Large intestine (tissue), 3 donors: ENCODE results near the gene ETFA. TPM values are rescaled to one million over a fixed set of nuclear protein-coding genes. Genes with fewer than 3 reads are reported as not detected.
"Not testable (repeated sequence)": the region's sequence is repeated elsewhere in the genome, so short reads cannot be mapped to it uniquely, and the experiment has no call there.

ENCODE experiments used
- DNase-seq, 2 donors: peaks; one replicate each; pipeline versions ENCODE4 v3.0.0 to v3.0.0-alpha.2; 2013
- H3K27ac ChIP-seq: one replicate; pipeline ENCODE4 v1.5.1; 2013; ENCODE audit warnings: low read length
- H3K27me3 ChIP-seq: 2 replicates; pipeline ENCODE4 v1.6.1; 2013; ENCODE audit warnings: low read length; ENCODE audit not compliant: control insufficient read depth, insufficient read depth
- H3K36me3 ChIP-seq: 2 replicates; pipeline ENCODE4 v1.6.1; 2013; ENCODE audit warnings: low read length; ENCODE audit not compliant: control insufficient read depth, insufficient read depth
- H3K4me1 ChIP-seq: one replicate; pipeline ENCODE4 v1.6.1; 2013; ENCODE audit warnings: low read length; ENCODE audit not compliant: control insufficient read depth, insufficient read depth
- H3K4me3 ChIP-seq: one replicate; pipeline ENCODE4 v1.5.1; 2013; ENCODE audit warnings: low read length
- H3K9me3 ChIP-seq: one replicate; pipeline ENCODE4 v1.6.1; 2013; ENCODE audit warnings: mild to moderate bottlenecking, low read depth, low read length, moderate library complexity; ENCODE audit not compliant: control insufficient read depth
- WGBS: methylation state at CpG from one replicate; pipeline ENCODE4 v1.1.5; 2013; ENCODE audit warnings: low lambda C conversion rate; ENCODE audit not compliant: insufficient coverage; 5-methylcytosine and 5-hydroxymethylcytosine counted together
- polyA plus RNA-seq: library from polyadenylated mRNA; unstranded; fragments of 120-200 nt; gene quantifications from one replicate; pipeline ENCODE4 v1.2.1, GENCODE V29; 2013

The ETFA gene
- polyA plus RNA-seq, 1 donor: 179 TPM

DNA sequence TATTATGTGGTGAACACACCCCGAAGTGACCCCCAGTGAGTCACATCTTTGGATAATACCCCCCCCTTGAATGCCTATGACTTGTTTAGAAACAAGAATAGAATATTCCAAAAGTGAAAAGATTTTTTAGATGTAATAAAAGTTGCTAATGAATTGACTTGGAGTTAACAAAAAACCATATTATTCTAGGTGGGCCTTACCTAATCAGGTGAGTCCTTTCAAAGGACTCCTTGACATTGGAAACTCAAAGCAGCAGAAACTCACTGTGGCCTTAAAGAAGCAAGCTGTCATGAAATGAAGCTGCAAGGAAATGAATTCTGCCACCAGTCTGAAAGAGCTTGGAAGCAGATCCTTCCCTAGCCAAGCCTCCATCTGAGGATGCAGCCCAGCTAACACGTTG is 14.4 kb upstream of the ETFA start:
- Histone ChIP-seq H3K4me3 (no peak overlapping the region), H3K27ac (no peak overlapping the region), H3K9me3 (no peaks in the 10 kb centered on the region), H3K27me3 (peaks cover 44% of the 10 kb centered on the region), H3K36me3 (no peaks in the 10 kb centered on the region), H3K4me1 (no peaks in the 10 kb centered on the region)
- WGBS: no CpG with 5 or more reads among the region's 2 CpGs
- DNase-seq: no peak

DNA sequence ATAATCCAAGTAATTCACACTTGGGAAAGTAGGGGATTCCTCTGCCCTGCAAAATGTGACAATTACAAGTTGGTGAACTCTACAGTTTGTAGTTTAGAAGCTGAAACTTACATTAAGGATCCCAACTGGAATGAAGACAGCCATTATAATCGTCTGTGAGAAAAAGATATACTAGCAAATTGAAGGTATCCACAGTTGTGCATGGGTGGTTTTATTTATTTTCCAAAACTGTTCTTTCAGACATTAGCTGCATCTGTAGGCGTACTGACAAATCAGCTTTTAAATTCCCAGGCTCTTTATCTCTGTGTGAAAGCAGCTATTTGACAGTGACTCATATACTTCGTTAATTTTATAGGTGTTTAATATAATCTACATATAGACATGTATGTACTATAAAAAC is 12.8 kb upstream of the ETFA start:
- no peak overlapping the region for H3K27ac ChIP-seq
- DNase-seq: no peak
- H3K27me3 ChIP-seq: peaks cover 33% of the 10 kb centered on the region
- WGBS: 83% methylated on average over 1 of the region's 3 CpGs
- no peaks in the 10 kb centered on the region for H3K9me3 ChIP-seq
- H3K4me3 ChIP-seq: no peak overlapping the region
- no peaks in the 10 kb centered on the region for H3K36me3 ChIP-seq
- no peaks in the 10 kb centered on the region for H3K4me1 ChIP-seq

DNA sequence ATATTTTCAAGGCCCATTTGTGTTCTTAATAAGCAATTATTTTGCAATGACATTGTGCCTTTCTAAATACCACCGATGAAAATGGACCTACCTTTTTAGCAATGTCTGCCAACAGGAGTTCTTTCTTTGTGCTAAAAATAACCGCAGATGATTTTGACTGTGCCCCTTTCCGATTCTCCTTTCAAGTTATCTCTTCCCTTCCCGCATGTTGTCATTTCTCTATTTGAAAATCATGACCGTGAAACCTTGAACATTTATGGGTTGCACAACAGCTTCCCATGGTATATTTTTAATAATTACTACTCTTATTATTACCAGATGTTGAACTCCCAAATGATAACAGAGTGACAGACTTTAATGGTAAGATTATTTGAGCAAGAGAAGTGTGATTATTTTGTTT is 10.3 kb upstream of the ETFA start:
- Histone ChIP-seq H3K4me3 (no peak overlapping the region), H3K4me1 (no peaks in the 10 kb centered on the region), H3K27ac (no peak overlapping the region), H3K9me3 (no peaks in the 10 kb centered on the region), H3K36me3 (no peaks in the 10 kb centered on the region), H3K27me3 (peaks cover 22% of the 10 kb centered on the region)
- WGBS: 71% methylated on average over 5 of the region's 5 CpGs
- no peak for DNase-seq

DNA sequence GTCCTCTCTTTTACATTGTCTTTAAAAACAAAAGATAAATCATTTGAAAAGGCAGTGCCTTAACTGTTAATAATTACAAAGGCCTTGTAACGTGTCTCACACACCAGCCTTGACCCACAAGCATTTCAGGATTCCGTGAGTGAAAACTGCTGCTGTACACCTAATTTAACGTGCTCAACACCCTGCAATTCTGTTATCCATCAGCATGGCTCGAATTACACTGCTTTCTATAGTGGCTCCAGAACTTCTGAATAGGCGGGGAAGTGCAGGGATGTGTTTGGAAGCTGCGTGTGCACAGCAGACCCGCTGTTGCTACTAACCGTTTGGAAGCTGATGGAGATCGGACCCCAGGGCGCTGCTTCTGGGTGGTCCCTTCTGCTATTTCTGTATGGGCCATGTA is 9.9 kb upstream of the ETFA start:
- H3K9me3 ChIP-seq: no peaks in the 10 kb centered on the region
- no peaks in the 10 kb centered on the region for H3K36me3 ChIP-seq
- DNase-seq: no peak
- WGBS: no CpG with 5 or more reads among the region's 10 CpGs
- no peaks in the 10 kb centered on the region for H3K4me1 ChIP-seq
- peaks cover 22% of the 10 kb centered on the region for H3K27me3 ChIP-seq
- no peak overlapping the region for H3K4me3 ChIP-seq
- H3K27ac ChIP-seq: no peak overlapping the region

DNA sequence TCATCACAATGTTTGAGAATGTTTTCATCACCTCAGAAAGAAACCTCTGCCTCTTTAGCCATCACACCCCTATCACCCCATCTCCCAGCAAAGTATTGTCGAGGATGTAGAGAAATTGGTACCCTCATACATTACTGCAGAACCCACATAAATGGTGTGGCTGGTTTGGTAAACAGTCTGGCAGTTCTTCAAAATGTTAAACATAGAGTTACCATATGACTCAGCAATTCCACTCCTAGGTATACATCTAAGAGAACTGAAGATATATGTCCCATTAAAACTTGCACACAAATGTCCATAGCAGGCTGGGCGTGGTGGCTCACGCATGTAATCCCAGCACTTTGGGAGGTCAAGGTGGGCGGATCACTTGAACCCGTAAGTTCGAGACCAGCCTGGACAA is 8.7 kb upstream of the ETFA start:
- WGBS: no CpG with 5 or more reads among the region's 6 CpGs
- H3K4me3 ChIP-seq: no peak overlapping the region
- H3K27me3 ChIP-seq: peaks cover 19% of the 10 kb centered on the region
- DNase-seq: no peak
- no peaks in the 10 kb centered on the region for H3K36me3 ChIP-seq
- no peak overlapping the region for H3K27ac ChIP-seq
- no peaks in the 10 kb centered on the region for H3K9me3 ChIP-seq
- H3K4me1 ChIP-seq: no peaks in the 10 kb centered on the region

DNA sequence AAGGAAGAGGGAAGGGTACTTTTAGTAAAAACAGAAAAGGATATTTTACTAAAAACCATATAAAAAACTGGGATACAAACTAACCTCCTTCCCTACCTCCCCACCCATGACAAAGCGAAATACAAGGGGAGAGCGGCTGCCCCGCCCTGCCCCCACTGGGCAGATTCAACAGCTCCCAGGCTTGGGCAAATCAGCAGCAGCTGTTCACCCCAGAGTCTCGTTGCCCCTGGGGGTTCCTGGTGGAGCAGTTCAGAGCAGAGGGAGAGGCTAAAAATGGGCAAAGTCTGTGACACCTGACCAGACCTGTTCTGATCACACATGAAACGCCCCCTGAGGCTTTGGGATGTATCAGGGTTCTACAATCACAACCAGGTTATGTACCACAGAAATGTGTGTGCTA is 2.5 kb upstream of the ETFA start:
- no peak for DNase-seq
- Histone ChIP-seq H3K27me3 (no peaks in the 10 kb centered on the region), H3K9me3 (no peaks in the 10 kb centered on the region), H3K4me1 (peaks cover 3% of the 10 kb centered on the region), H3K27ac (no peak overlapping the region), H3K36me3 (peaks cover 2% of the 10 kb centered on the region), H3K4me3 (no peak overlapping the region)
- WGBS: 17% methylated on average over 1 of the region's 5 CpGs

DNA sequence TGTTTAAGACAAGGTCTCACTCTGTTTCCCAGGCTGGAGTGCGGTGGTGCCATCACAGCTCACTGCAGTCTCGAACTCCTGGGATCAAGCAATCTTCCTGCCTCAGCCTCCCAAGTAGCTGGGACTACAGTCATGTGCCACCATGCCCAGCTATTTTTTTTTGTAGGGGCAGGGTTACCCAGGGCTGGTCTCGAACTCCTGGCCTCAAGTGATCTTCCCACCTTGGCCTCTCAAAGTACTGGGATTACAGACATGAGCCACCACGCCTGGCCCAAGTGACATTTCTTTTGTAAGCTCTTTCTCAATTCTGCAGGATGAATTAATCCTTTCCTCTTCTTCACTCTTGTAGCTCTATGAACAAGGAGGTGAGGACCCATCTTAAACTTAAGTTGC is 1.9 kb upstream of the ETFA start:
- not testable (repeated sequence) for DNase-seq, H3K4me3 ChIP-seq, H3K27ac ChIP-seq, H3K4me1 ChIP-seq, H3K36me3 ChIP-seq, H3K9me3 ChIP-seq, H3K27me3 ChIP-seq
- WGBS: no CpG with 5 or more reads among the region's 4 CpGs

DNA sequence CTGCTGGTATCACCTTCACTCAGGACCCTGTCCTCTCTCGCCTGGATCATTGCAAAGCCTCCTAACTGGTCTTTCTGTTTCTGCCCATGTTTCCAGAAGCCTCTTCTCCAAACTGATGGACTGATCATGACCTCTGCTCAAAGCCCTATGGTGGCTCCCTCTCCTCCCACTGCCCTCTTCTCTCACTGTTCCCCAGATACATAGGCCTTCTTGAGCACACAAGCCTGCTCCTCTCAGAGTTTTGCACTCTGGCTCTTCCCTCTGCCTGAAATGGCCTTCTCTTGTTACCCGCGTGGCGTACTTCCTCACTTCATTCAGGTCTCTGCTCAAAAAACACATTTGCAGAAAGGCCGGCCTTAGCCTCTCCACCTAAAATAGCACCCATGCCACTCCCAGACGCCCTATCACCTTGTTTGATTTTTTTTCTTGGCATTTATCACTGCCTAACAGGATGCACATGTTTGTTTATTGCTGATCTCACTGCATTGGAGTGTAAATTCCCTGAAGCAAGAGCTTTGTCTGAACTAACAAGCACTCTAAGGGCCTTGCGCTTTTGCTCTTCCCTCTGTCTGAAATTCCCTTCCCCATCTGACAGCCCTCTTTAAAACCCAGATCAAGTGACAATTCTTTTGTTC is 1.4 kb upstream of the ETFA start:
- H3K36me3 ChIP-seq: peaks cover 2% of the 10 kb centered on the region
- 57% methylated on average over 1 of the region's 7 CpGs for WGBS
- no peaks in the 10 kb centered on the region for H3K9me3 ChIP-seq
- no peak for DNase-seq
- no peak overlapping the region for H3K27ac ChIP-seq
- H3K27me3 ChIP-seq: no peaks in the 10 kb centered on the region
- H3K4me1 ChIP-seq: peaks cover 3% of the 10 kb centered on the region
- H3K4me3 ChIP-seq: no peak overlapping the region

DNA sequence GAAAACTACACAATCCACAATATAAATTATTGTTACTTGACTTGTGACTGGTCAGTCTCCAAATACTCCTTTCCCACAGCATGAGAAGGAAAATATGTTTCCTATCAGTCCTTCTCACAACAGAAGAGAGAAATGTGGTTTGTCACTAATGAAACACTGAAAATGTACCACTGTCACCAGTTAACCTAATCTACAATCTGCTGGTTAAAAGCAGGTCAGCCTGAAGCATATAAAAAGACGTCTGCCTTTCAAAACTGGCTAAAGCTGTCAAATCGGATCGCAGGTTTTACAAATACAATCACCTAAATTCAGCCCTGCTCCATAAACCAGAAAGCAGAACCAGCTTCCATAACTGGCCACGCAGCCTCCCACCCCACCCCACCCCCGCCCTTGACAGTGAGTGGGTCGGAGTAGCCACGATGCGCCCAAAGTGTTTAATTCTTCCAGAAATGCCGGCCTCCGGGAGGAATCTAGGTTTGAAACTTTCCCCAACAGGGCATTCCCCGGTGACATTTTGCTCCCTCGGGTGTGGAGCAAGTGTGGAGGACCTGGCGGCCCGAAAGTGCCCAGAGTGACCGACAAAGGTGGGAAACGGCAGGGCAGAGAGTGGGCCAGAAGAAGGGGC is 682 bp downstream of the ETFA start:
- Histone ChIP-seq H3K27ac (peak overlapping the region; percentile 83), H3K36me3 (peaks cover 2% of the 10 kb centered on the region), H3K4me3 (peak overlapping the region; percentile 79), H3K9me3 (no peaks in the 10 kb centered on the region), H3K4me1 (peaks cover 3% of the 10 kb centered on the region), H3K27me3 (no peaks in the 10 kb centered on the region)
- no CpG with 5 or more reads among the region's 16 CpGs for WGBS
- DNase-seq: no peak

DNA sequence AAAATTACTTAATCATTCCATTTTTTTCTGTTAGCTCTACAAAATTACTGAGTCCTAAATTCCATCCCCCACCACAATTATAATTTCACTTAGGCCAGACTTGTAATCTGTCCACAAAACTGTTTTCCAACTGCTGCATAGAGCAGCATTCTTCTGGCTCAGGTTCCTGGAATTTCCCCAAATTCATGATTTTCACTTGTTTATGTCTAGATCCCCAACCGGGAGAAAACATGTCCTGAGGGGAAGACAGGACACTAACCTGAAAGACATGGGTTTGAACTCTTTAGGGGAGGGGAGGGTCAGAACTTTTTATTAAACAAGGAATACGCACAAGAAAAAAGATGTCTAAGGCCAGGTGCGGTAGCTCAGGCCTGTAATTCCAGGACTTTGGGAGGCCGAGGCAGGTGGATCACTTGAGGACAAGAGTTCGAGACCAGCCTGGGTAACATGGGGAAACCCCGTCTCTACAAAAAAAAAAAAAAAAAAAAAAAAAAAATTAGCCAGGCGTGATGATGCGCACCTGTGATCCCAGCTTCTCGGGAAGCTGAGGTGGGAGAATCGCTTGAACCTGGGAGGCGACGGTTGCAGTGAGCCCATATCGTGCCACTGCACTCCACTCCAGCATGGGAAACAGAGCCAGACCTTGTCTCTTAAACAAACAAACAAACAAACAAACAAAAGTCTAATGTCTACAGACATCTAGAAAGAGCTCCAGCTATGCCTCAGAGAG is 1.5 kb downstream of the ETFA start:
- no peaks in the 10 kb centered on the region for H3K9me3 ChIP-seq
- no peak overlapping the region for H3K27ac ChIP-seq
- no peaks in the 10 kb centered on the region for H3K27me3 ChIP-seq
- WGBS: 91% methylated on average over 5 of the region's 13 CpGs
- no peak for DNase-seq
- peaks cover 2% of the 10 kb centered on the region for H3K36me3 ChIP-seq
- peak overlapping the region; percentile 79 for H3K4me3 ChIP-seq
- H3K4me1 ChIP-seq: peaks cover 3% of the 10 kb centered on the region
